ENCODE measurements around the gene DLGAP5.

- TF ChIP-seq, protein P1, sequence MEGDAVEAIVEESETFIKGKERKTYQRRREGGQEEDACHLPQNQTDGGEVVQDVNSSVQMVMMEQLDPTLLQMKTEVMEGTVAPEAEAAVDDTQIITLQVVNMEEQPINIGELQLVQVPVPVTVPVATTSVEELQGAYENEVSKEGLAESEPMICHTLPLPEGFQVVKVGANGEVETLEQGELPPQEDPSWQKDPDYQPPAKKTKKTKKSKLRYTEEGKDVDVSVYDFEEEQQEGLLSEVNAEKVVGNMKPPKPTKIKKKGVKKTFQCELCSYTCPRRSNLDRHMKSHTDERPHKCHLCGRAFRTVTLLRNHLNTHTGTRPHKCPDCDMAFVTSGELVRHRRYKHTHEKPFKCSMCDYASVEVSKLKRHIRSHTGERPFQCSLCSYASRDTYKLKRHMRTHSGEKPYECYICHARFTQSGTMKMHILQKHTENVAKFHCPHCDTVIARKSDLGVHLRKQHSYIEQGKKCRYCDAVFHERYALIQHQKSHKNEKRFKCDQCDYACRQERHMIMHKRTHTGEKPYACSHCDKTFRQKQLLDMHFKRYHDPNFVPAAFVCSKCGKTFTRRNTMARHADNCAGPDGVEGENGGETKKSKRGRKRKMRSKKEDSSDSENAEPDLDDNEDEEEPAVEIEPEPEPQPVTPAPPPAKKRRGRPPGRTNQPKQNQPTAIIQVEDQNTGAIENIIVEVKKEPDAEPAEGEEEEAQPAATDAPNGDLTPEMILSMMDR (IDR thresholded peaks at IDR 0.05): no peak
- TF ChIP-seq POLR2AphosphoS5 (IDR thresholded peaks at IDR 0.05): no peak
Measured at GRCh38 chr14:55233591-55233990, 42.2 kb upstream of the DLGAP5 start.
